Endothelial cell (in vitro differentiated cells): ENCODE data around the gene RERE. TPM values are rescaled to one million over a fixed set of nuclear protein-coding genes. Genes with fewer than 3 reads are reported as not detected.

Experiments
- DNase-seq: peaks from one replicate; pipeline ENCODE4 v3.0.0; 2021; ENCODE audit warnings: low spot score
- H3K27ac Mint-ChIP-seq: one replicate; pipeline ENCODE4 v1.8.0; 2021; ENCODE audit warnings: mixed read lengths, inconsistent platforms; ENCODE audit not compliant: unreplicated experiment
- H3K27me3 Mint-ChIP-seq: one replicate; pipeline ENCODE4 v1.8.0; 2021; ENCODE audit warnings: mild to moderate bottlenecking, moderate library complexity, mixed read lengths, inconsistent platforms; ENCODE audit not compliant: unreplicated experiment
- H3K36me3 Mint-ChIP-seq: one replicate; pipeline ENCODE4 v1.8.0; 2021; ENCODE audit warnings: mild to moderate bottlenecking, low read depth, mixed read lengths, inconsistent platforms; ENCODE audit not compliant: unreplicated experiment
- H3K4me1 Mint-ChIP-seq: one replicate; pipeline ENCODE4 v1.8.0; 2021; ENCODE audit warnings: mild to moderate bottlenecking, mixed read lengths, inconsistent platforms; ENCODE audit not compliant: unreplicated experiment
- H3K4me3 Mint-ChIP-seq: one replicate; pipeline ENCODE4 v1.8.0; 2021; ENCODE audit warnings: mild to moderate bottlenecking, mixed read lengths, inconsistent platforms; ENCODE audit not compliant: unreplicated experiment
- H3K9me3 Mint-ChIP-seq: one replicate; pipeline ENCODE4 v1.8.0; 2021; ENCODE audit warnings: mixed read lengths, inconsistent platforms; ENCODE audit not compliant: unreplicated experiment
- total RNA-seq: library from RNA; stranded (reverse); fragmentation: NEBNext Ultra II Directional; extraction: Animal tissue kit (Norgen Biotek cat#: 25700); gene quantifications from one replicate; pipeline ENCODE4 v1.2.1, GENCODE V29; 2021; ENCODE audit not compliant: unreplicated experiment
- TF ChIP-seq, protein P1 (sequence below): fragments of 200-600 bp; sonication (generic); IDR thresholded peaks from one replicate; pipeline ENCODE4 v1.5.0; 2021; ENCODE audit warnings: antibody characterized with exemption; ENCODE audit not compliant: unreplicated experiment

RERE gene
- total RNA-seq, 1 donor from 2014 or later: 115 TPM

GRCh38 chr1:8639148-8639547 is 178.3 kb downstream of the RERE start:
- DNase-seq: no peak
- TF ChIP-seq, protein P1, sequence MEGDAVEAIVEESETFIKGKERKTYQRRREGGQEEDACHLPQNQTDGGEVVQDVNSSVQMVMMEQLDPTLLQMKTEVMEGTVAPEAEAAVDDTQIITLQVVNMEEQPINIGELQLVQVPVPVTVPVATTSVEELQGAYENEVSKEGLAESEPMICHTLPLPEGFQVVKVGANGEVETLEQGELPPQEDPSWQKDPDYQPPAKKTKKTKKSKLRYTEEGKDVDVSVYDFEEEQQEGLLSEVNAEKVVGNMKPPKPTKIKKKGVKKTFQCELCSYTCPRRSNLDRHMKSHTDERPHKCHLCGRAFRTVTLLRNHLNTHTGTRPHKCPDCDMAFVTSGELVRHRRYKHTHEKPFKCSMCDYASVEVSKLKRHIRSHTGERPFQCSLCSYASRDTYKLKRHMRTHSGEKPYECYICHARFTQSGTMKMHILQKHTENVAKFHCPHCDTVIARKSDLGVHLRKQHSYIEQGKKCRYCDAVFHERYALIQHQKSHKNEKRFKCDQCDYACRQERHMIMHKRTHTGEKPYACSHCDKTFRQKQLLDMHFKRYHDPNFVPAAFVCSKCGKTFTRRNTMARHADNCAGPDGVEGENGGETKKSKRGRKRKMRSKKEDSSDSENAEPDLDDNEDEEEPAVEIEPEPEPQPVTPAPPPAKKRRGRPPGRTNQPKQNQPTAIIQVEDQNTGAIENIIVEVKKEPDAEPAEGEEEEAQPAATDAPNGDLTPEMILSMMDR: no peak
- Mint-ChIP-seq H3K27ac (no peak overlapping the region), H3K27me3 (no peaks in the 10 kb centered on the region), H3K9me3 (no peaks in the 10 kb centered on the region), H3K36me3 (no peaks in the 10 kb centered on the region), H3K4me1 (no peaks in the 10 kb centered on the region), H3K4me3 (no peak overlapping the region)

DNA sequence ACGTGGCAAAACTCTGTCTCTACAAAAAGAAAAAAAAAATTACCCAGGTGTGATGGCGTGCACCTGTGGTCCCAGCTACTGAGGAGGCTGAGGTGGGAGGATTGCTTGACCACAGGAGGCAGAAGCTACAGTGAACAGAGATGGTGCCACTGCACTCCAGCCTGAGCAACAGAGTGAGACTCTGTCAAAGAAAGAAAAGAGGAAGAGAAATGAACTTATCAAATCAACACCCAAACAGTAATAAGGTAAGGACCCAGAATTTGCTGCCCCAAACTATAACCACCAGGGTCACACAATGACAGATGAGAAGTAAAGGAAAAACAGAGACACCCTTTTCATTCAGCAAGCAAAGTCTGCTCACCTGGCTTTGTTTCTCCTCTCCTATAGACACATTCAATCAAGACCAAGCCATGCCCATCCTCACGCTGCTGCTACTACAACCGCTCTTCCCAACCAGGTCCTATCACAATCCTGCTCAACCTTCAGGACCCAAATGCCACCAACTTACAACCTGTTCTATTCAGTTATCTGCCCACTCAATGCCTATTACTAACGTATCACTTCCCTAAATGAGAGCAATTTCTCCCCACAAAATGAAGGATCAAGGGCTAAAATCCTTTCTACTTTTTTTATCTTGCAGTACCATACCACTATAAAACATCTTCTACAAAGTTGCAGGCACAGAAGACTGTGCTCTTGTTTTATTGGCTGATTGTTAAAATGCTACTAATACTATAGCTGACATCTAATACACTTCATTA is 183.5 kb downstream of the RERE start:
- Mint-ChIP-seq H3K9me3 (no peaks in the 10 kb centered on the region), H3K27me3 (no peaks in the 10 kb centered on the region), H3K36me3 (no peaks in the 10 kb centered on the region), H3K4me3 (no peak overlapping the region), H3K4me1 (peaks cover 20% of the 10 kb centered on the region), H3K27ac (no peak overlapping the region)
- TF ChIP-seq, protein P1: no peak
- no peak for DNase-seq

- no peak overlapping the region for H3K4me3 Mint-ChIP-seq
- peak overlapping the region; percentile 7 for H3K27ac Mint-ChIP-seq
- H3K4me1 Mint-ChIP-seq: peaks cover 26% of the 10 kb centered on the region
- no peaks in the 10 kb centered on the region for H3K27me3 Mint-ChIP-seq
- no peaks in the 10 kb centered on the region for H3K36me3 Mint-ChIP-seq
- TF ChIP-seq, protein P1: no peak
- H3K9me3 Mint-ChIP-seq: no peaks in the 10 kb centered on the region
- DNase-seq: no peak
Measured at GRCh38 chr1:8632102-8632501, 185.3 kb downstream of the RERE start.

DNA sequence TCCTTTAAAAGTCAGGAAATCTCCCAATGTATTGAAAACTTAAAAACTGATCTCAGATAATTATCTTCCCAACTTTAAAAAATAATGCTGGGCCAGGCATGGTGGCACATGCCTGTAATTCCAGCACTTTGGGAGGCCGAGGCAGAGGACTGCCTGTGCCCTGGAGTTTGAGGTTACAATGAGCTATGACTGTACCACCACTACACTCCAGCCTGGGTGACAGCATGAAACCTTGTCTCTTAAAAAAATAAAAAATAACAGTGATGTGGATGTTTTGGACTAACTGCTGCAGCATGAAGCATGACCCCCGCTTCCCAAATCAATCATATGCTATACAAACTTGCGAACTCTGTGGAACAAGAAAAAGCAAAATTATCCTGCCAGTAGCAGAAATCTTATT is 186.3 kb downstream of the RERE start:
- DNase-seq: no peak
- Mint-ChIP-seq H3K4me1 (peaks cover 35% of the 10 kb centered on the region), H3K9me3 (no peaks in the 10 kb centered on the region), H3K36me3 (no peaks in the 10 kb centered on the region), H3K27me3 (no peaks in the 10 kb centered on the region), H3K27ac (no peak overlapping the region), H3K4me3 (no peak overlapping the region)
- TF ChIP-seq, protein P1: no peak

GRCh38 chr1:8629241-8630091 is 188.0 kb downstream of the RERE start:
- H3K27me3 Mint-ChIP-seq: no peaks in the 10 kb centered on the region
- no peak for DNase-seq
- H3K9me3 Mint-ChIP-seq: no peaks in the 10 kb centered on the region
- H3K27ac Mint-ChIP-seq: peak overlapping the region; percentile 48
- peaks cover 44% of the 10 kb centered on the region for H3K4me1 Mint-ChIP-seq
- H3K36me3 Mint-ChIP-seq: no peaks in the 10 kb centered on the region
- TF ChIP-seq, protein P1: no peak
- H3K4me3 Mint-ChIP-seq: no peak overlapping the region
